ENCODE measurements around the gene ADORA3.
A peak's percentile ranks its signal among the peaks of the same experiment; 100 is the strongest.
"Not testable (repeated sequence)": the region's sequence is repeated elsewhere in the genome, so short reads cannot be mapped to it uniquely, and the experiment has no call there.

Gene ADORA3

DNA sequence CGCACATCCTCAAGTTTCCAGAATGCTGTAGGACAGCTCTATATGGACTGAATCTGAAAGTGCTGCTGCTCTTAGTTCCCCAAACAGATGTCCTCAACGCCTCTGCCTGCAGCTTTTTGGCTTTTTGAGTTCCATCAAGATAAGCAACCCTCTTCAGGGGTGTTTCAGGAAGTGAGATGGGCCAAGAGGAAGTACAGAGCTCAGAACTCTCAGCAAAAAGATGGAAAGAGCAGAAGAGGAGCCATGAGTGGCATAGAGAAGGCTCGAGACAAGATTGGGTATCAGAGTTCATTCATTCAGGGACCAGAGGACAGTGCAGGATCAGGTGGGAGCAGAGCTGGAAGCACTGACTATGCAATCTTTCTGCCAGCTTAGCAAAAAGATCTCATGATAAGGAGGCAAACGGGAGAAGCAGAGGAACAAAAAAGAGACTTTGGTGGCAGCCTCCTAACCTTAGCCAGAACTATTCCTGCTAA is at the start of gene ADORA3, which contains the start of gene TMIGD3:
Gene ADORA3 (minus strand): TSS at position 49 of the 476 bp plus-strand sequence. CDS start 279 bp downstream, outside the sequence.
Gene TMIGD3 (minus strand): TSS at position 49 of the 476 bp plus-strand sequence. CDS start 279 bp downstream, outside the sequence.
- no peak for DNase-seq (ENCODE audit: low spot score)

DNA sequence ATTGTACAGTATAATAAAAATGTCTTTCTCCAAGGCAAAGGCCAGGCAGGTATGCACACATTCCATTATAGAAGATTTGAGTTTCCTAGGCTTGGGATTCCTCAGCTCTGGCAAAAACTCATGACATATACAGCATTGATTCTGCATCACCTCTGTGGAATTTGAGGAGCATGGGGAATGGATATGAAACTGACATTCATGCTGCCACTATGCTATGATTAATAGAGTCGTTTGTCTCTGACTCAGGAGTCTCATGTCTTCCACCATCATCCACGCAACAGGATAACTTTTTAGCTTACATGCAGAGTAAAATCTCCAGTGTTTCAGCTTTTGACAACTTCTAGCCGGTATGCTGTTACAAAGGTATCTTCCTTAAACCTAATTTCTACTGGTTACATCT is 49.8 kb upstream of the ADORA3 start:
- DNase-seq (ENCODE audit: low spot score): no peak

DNA sequence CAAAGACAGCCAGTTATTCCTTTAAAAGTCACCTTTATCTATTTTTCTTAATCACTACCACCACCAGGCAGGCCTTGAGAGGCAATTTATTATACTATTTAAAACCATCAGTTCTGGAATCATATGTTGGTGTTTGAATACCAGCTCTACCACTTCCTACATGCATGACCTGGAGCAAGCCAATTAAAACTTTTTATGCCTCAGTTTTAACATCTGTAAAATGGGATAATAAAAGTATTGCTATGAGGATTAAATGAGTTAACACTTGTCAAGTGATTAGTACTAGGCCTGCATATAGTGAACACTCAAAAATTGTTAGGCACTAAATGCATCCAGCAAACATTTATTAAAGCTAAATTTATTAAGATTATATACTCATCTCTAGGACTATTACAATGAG is 49.2 kb upstream of the ADORA3 start:
- no peak for DNase-seq (ENCODE audit: low spot score)

DNA sequence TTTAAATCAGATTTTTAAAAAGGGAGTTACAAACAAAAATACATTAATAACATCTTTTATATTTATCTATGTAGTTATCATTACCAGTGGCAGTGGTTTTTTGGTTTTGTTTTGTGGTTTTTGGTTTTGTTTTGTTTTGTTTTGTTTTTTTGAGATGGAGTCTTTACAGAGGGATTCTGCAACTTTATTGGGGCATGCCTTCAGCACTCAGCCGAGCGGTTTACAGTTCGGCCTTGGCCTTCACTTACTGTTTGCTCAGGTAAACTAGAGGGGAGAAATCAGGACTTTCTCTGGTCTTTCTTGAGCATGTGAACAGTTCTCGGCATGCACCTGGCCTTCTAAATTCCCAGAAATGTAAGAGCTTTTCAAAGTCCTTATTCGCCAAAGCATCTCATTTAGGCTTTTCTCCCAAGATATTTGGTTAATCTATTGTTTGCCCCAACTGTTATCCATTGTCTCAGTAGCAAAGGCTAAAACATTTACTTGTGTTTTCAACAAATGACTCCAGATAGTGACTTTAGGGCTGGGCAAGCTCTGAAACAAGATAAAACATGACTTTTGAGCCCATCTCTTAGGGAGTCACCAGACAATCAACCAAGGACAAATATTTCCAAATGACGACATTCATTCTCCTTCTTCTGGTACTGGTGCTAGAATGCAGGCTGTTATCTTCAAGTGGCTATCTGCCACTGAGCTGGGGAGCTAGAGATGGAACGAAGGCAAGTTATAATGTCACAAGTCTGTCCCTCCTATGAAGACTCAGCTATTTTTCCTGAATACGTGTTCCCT is 48.4 kb upstream of the ADORA3 start:
- DNase-seq (ENCODE audit: low spot score): no peak

DNA sequence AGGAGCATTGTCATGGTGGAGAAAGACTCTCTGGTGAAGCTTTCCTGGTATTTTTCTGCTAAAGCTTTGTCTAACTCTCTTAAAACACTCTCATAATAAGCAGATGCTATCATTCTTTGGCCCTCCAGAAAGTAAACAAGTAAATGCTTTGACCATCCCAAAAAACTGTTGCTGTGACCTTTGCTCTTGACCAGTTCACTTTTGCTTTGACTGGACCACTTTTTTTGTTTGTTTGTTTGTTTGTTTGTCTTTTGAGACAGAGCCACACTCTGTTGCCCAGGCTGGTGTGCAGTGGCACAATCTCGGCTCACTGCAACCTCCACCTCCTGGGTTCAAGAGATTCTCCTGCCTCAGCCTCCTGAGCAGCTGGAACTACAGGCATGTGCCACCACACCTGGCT is 44.4 kb upstream of the ADORA3 start:
- not testable (repeated sequence) for DNase-seq (ENCODE audit: low spot score)

DNA sequence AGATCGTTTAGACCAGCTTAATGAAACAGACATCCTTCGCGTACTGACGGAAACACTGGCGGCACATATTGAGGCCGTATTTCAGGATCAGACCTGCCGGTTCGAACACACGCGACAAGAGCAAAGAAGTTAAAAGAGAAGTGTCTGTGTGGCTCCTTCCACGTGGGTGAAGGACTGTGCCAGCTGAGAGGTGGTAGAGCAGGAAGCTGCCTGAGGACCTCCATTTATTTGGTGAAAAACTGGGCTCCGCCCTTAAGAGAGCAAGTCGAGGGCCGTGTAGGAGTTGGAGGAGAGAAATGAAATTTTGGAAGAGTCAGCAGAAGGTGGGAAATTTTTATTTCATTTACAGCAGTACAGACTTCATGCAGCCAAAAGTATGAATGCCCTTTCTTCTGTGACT is 38.8 kb upstream of the ADORA3 start:
- DNase-seq (ENCODE audit: low spot score): no peak

DNA sequence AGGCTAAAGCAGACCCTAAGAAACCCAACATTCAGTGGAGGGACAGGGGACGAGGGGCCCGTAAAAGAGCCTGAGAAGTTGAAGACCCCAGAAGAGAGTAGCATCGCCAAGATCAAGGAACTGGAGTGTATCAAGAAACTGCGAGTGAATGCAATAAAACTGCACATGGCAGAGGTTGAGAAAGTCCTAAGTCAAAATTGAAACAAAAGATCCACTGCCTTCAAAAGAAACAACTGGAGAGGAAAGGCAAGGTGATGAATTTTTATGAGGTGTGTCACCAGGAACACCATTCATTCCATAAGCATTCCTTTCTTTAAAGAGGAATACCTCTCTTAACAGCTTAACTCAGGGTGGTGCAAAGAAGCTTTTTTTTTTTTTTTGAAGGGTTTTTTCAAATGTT is 38.3 kb upstream of the ADORA3 start:
- no peak for DNase-seq (ENCODE audit: low spot score)

DNA sequence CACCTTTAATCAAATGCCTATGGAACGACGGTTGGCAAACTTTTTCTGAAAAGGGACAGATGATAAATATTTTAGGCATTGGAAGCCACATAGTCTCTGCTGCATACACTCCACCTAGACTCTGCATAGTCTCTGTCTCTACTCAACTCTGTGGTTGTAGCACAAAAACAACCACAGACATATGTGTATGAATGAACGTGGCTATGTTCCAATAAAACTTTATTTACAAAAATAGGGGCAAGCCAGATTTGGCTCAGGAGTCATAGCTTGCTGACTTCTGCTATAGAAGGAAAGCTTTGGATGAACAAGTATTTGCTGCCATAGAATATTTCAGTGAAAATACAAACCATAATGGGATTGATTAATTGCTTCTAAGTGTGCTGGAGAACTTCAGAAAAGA is 37.5 kb upstream of the ADORA3 start:
- DNase-seq (ENCODE audit: low spot score): no peak

DNA sequence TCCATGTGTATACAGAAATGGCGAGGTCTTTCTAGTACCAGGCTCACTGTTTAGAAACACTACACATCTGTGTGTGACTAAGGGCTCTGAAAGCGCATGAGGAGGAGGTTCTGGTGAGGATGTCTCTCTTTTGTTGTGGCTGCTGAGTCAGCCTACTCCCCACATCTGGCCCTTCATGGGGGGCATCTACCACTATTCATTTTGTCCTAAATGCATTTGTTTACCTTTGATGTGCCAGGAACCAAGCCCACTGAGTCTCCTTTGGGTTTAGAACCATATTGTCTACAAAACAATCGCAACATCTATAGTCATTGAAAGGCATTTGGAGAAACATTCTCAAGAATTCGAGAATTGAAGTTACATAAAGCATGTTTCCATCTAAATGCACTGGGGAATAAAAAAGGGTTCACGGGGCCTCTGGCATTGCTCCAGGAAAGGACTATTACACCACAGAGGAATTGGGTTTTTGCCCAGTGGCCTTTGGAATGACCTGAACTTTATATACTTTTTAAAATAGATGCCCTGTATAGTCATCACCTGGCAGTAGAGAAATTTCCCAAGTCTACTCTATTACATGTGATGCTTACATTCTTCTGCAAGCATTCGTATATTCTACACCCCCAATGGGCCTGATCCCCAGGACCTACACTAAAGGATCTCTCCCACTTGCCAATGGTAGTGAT is 35.1 kb upstream of the ADORA3 start:
- DNase-seq (ENCODE audit: low spot score): no peak

DNA sequence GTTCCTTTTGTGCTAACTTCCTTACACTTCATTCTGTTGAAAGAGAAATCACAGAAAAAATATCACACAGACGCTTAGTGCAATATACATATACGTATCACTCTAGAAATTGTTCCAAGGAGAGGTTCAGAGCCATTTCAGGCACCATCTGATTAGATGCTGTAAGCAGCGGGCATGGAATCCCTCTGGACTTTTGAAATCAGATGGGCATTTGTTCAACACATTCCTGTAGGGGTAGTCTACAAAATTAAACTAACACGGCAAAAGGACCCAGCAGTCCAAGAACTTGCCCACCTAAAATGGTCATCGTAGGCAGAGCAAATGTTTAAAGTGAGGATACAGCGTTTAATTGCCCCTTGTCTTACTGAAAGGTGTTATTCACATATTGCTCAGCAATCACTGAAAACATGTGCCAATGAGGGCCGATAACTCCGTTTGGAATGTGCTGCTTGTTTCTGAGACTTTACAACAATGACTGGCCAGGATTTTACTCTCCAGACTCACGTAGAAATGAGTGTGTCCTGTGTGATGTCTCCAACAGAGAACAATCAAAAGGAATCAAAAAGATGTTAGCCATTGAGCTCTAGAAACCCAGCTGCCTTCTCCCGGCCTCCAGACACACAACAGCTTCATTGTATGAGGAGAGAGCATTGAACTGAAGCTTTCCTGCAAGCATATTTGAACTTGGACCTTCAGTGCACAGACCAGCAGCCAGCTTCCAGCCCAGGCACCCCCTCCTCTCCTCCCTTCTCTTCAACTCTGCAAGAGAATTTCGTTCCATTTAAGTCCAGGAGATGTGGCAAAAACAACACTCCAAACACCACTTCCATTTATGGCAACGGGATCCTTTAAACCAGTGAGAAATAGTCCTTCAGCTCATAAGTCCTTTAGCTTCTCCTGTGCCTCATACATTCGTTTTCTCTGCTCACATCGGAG is 32.1 kb upstream of the ADORA3 start:
- DNase-seq (ENCODE audit: low spot score): peak; percentile 58

DNA sequence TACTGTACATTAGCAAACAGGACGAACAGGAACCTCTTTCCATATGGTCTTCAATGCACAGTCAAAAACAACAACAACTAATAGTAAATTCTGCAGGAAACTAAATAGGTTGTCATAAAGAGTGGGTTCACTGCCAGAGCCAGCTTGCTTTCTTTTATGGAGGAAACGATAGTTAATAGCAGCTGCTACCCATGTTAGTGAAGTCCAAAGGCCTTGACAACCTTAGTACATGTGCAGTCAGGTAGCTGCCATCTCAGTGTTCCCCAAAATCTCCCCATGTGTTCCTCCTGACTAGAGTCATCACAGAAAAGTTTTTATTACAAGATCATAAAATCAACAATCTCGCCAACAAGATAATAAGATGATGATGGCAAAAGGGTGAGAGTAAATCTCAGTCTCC is 16.6 kb upstream of the ADORA3 start:
- no peak for DNase-seq (ENCODE audit: low spot score)

DNA sequence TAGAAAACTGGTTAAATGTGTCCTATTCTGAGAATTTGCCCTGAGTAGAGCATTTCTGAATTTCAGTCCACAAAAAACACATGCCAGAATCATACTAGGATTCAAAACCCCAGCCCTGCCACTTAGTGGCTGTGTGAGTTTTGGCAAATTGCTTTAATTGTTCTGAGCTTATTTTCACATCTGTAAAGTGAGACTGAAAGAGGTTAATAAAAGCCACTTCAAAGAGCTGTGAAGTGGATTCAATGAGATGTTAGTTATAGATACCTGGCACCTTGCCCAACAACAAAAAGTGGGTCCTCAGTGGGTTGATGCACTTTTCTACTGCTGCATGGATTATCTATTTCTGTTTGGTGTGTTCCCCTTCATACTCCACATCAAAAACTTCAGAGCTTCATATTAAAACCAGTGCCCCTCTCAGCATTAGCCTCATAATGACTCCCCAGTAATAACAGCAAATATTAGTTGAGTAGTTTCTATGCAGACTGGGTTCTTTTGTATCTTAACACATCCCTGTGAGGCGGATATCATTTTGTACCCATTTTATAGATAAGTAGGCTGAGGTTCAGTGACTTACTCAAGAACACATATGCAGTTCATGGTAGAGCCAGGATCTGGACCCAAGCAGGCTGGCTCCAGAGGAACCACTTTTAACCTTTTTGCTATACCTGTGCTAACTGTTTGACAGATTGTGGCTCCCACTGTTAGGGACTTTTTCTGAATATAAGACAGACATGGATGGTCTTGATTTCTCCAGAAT is 14.2 kb upstream of the ADORA3 start:
- DNase-seq (ENCODE audit: low spot score): no peak

DNA sequence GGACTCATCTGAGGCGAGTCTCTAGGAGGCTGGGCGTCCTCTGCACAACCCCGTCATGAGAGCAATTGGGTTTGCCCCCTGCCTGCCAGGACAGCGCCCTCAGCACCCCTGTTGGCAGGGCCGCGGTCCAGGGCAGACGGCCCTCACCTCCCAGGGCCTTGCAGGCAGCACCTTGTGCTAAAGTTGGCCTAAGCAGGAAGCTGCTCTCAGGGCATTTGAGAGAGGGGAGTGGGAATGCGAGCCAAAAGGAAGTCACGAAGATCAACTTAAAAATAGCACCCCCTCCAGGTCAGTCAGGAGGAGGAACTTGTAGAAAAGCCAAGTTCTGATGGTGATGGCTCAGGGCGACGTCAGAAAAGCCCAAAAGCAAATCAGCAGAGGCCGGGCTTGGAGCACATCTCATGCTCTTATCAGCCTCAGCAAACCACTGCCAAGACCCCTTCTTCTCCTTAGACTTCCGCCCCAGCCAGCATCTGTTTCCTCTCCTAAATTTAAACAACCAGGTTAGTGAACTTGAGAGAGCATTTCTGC is 12.6 kb upstream of the ADORA3 start:
- no peak for DNase-seq (ENCODE audit: low spot score)

DNA sequence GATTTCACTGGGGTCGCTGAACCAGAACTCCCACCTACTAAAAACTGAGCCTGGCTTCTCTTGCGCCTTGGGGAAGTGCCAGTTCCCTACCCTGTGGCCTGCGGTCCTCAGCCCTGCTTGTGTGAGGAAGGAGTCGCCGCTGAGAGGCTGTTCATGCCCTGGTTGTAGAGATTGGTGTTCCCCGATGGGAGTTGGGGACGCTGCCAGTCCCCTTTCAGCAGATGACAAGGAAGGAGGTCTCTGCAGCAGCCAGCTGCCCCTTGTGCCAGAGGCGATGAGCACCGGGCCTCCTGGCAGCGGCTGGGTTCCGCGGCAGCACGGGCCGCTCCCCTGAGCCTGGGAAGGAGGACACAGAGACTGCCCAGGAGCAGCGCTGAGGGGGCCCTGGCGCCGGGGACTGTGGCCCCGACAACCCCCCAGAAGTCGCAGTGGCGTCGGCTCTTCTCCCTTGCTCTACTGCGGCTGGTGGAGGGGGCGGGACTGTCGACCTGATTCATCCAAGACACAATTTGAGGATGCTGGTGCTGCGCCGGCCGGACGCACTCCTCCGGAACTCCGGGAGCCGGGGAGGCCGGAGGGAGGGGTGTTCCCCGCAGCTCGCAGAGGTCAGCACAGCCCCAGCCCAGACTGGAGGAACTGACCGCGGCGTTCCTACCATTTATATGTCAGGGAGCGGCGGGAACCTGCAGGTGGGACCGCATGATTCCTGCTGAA is 12.0 kb upstream of the ADORA3 start:
- DNase-seq (ENCODE audit: low spot score): no peak

DNA sequence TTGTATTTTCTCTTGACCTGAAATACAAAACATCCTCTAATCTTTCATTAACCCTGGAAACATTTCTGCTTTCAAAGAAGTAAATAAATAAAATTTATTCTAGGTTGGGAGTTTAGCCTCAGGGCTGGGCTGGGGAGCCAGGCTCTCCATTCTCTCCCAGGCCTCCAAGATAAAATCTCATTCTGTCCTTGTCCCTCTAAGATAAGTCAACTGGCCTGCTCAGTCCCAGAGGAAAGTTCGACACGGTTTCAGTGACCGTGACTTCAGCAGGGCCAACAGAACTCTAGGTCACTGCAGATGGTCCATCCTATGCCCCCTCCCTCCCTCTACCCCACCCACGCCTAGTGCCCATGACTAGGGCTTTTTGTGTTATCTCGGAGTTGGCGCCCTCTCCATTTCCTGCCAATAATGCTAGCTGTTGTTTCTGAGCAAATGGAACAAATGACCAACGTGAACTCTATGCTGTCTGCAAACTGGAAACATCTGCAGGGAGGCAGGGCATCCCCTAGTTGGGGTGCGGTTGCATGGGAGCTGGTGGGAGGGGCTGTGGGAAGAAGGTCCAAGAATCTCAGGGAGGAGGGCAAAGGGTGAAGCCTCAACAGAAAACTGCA is 10.1 kb upstream of the ADORA3 start:
- DNase-seq (ENCODE audit: low spot score): peak; percentile 85

DNA sequence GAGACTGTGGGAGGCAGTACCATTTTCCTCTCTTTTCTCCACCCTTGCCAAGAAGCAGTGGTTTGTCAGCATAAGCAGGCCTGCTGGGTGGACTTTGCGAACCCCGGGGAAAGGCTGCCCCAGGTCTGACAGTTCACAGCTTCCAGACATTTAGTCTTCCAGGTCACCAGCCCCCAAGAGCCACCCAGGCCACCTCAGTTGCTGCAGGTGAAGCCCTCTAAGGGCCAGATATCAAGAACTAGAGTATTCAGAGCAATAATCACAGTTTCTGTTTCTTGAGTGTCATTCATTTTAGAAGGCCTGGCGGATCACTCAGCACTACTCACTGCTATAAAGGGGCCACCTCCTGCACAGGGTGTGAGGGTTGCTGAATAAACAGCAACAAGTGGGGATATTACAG is 9.5 kb upstream of the ADORA3 start:
- DNase-seq (ENCODE audit: low spot score): no peak

DNA sequence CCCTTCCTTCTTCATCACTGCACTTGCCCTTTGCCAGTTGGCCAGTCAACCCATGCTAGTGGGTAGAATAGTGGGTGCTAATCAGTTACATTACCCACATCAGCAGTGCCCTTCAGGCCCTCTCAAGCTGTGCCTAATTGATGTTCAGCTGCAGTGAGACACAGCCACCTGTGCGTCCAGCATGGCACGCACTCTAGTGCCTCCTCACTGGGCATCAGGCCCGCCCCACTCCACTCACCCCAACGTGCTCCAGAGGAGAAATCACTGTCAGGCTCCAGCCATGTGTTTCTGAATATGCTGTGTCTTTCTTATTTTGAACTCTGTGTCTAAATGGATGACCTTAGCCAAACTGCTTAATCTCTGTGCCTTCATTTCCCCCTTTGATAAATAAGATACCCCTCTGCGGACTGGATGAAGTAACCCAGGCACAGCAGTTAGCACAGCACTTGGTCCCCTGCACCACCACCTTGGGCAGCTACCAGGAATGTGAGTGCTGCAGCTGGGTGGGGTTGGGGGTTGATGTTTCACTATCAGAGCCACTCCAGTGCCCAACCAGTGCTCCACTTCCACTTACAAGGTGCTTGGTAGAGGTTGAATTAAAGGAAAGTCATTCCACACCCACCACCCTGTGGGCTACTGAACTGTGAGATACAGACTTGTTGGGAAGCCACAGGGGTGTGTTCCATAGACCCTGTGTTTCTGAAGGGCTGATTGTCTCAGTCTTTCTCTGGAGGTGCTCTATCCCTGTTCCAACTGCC is 8.9 kb upstream of the ADORA3 start:
- no peak for DNase-seq (ENCODE audit: low spot score)

DNA sequence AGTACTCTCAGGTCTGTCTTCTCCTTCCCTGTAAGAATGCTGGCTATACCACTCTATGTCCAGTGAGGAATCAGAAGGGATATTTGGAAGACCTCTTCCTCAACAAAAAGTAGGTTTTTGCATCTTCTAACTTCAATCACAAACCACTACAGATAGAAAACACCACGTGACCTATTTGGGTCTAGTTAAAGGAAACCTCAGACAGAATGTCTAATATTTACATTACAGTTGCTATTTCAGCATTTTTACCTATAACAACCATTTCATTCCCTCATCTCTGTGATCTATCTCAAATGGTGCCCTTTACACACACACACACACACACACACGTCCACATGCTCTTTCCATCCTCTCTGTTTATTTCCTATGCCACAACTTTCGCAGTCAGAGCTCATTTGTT is 7.9 kb upstream of the ADORA3 start:
- DNase-seq (ENCODE audit: low spot score): no peak

DNA sequence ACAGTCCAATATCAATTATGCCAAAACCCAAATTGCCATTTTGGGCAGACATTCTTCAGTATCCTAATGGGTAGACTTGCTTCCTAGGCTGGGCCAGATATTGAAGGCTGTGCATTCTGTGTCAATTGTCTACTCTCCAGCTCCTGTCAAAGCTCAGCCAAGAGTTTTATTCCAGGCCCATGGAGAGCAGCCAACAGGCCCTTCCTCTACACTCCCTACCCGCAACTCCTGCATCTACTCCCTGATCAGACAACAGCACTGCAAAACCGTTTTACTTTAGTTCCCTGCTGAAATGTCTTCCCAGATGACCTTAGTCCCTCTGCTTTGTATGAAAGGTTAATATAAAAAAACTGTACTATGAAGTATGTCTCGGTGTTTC is 6.6 kb upstream of the ADORA3 start:
- DNase-seq (ENCODE audit: low spot score): no peak

All from COLO829 (cell line).